ENCODE data around the gene SLCO4A1.
"Not testable (repeated sequence)": the region's sequence is repeated elsewhere in the genome, so short reads cannot be mapped to it uniquely, and the experiment has no call there.

SLCO4A1 gene

DNA sequence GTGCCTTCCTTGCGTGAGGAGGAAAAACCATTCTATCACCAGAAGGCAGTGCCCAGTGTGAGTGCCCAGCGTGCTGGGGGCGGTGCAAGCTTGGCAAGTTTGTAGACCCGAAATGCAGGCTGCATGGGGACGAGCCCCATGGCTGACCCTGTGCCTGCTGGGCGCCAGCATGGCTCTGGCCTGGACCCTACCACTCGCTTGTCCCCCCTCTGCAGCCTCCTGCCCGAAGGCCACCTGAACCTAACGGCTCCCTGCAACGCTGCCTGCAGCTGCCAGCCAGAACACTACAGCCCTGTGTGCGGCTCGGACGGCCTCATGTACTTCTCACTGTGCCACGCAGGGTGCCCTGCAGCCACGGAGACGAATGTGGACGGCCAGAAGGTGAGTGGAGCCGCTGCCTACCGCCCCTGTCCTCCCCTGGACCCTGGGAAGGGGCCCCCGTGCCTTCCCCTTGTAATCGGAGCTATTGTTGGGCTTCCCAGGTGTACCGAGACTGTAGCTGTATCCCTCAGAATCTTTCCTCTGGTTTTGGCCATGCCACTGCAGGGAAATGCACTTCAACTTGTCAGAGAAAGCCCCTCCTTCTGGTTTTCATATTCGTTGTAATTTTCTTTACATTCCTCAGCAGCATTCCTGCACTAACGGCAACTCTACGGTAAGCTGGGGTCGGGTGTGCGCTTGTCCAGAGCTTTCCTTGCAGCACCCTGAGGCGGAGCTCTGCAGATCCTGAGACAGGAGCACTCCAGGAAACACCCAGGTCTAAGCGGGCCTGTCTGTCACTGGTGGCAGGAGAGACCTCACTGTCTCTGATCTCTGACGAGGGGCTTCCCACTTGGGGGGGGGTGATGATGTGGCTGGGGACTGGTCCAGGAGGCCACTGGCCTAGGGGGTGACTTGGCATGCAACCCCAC lies 25.5 kb downstream of the SLCO4A1 start:
- DNase-seq, result no peak

DNA sequence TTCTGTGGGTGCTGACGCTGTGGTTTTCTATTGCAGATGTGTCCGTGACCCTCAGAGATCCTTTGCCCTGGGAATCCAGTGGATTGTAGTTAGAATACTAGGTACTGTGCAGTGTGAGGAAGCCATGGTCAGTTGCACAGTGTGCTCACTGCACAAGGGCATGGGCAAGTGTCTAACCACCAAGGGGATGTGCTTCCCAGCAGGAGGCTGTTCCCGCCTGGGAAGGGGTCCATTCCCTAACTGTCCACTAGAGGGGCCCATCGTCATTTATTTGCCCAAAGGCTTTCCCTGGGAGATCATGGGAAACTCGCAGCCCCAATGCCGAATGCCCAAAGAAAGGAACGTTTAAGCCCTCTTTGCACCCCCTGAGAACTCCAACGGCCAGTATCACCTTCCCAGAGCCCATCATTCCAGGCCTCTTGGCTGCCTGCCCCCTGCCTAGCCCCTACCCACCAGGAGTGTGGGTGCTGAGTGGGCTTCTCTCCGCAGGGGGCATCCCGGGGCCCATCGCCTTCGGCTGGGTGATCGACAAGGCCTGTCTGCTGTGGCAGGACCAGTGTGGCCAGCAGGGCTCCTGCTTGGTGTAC lies 26.2 kb downstream of the SLCO4A1 start:
- DNase-seq, result peak; percentile 84

DNA sequence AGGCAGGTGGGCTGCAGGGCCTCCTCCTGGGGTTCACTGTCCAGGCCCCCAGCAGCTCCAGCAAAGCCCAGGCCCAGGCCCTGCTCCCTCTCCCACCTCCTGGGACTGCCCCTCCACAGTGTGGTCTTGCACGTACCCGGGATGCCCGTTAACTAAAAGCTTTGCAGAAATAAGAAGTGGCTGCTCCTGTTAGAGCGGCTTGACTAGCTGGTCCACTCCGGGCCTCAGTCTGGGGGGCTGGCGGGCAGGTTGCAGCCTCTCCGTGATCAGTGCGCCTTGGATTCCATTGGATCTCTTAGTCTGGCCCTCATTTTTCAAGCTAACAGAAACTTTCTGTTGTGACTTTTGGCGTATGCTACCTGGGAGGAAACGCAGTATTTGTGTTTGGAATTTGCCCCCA lies 26.9 kb downstream of the SLCO4A1 start:
- DNase-seq, result no peak

DNA sequence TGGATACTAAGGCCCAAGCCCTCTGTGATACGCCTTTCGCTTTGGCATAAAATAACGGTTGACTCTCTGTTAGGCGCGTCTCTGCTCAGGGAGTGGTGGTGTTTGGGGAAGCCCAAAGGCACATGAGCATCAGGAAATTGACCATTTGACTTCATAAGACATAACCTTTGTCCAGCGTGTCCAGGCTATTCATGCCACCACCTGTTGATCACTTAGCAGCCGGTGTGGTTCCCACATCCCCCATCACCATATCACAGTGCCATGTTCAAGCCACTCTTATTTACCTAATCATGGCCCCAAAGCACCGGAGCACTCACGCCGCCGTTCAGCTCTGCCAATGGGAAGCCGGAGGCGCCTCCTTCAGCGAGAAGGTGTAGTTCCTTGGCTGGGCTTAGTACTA lies 27.9 kb downstream of the SLCO4A1 start:
- no peak for DNase-seq

DNA sequence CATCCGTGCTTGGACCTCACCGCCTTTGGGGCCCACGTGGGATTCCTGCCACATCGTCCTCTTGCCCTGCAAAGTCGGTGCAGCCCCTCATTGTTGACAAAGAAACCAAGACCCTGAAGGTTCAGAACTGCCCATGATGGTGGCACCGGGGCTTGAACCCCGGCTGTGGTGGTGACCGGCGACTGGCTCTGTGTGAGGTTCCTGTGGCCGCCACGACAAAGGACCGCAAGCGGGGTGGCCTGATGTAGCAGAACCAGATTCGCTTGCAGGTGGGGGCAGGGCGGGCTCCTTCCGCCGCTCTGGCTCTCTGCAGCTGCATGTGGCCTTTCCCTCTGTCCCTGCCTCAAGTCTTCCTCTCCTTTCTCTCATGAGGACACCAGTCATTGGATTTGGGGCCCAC lies 28.7 kb downstream of the SLCO4A1 start:
- no peak for DNase-seq

DNA sequence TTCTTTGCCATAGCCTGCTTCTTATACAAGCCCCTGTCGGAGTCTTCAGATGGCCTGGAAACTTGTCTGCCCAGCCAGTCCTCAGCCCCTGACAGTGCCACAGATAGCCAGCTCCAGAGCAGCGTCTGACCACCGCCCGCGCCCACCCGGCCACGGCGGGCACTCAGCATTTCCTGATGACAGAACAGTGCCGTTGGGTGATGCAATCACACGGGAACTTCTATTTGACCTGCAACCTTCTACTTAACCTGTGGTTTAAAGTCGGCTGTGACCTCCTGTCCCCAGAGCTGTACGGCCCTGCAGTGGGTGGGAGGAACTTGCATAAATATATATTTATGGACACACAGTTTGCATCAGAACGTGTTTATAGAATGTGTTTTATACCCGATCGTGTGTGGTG lies 29.5 kb downstream of the SLCO4A1 start:
- no peak for DNase-seq

DNA sequence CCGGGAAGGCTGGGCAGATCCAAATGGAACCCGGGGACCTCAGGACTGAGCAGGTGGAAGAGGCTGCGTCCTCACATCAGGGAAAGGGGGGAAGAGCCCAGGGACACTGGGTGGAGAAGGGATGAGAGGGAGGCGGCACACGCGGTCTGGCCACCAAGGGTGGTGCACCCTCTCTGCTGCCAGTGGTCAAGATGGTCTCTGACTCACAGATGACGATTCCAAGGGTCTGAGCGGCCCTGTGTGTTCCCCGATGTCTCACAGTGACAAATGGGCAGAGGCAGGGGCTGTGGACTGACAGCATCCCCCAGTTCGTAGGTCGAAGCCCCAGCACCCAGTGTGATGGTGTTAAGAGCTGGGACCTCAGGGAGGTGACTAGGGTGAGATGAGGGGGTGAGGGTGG lies 32.1 kb downstream of the SLCO4A1 start:
- no peak for DNase-seq

DNA sequence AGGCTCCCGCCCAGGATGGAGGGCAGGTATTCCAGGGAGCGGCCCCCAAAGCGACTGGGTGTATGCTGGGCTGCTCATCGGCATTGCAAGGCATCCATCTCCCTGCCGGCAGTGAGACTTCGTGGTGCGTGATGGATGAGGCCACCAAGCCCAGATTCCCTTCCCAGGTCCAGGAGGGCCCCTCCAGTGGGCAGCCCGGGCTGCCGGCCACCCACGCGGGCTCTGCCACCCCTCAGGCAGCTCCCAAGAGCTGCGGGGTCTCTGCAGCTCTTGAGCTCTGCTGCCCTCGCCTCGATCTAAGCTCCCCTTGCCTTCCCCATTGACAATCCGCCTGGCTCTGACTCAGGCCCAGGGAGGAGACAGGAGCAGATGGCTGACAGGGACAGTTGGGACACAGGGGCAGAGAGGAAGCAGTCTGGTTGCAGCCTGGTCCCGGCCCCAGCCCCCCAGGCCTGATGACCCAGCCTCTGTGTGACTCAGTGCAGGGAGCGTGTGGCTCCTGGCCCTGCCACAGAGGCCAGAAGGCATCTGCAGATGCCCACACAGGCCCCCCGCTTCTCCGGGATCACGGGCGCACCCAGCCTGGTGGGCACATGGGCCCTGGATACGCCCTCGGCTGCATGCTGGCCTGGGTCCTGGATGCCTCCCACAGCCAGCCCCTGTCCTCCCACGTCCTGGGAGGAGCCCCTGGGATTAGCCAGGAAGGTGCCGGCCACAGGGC lies 33.0 kb downstream of the SLCO4A1 start:
- DNase-seq, result no peak

DNA sequence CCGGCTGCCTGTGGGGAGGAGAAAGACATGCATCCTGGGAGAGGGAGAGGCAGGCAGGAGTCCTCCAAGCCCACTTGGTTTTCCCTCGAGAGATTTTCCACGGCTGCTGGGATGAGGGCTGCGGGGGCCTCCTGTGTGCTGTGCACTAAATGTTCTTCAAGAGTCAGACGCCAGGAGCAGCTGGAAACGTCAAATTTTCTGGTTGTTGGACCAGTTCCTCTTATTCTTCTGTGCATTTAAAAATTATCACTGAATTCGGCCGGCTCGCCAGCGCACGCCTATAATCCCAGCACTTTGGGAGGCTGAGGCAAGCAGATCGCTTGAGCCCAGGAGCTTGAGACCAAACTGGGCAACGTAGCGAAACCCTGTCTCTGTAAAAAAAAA lies 33.6 kb downstream of the SLCO4A1 start:
- no peak for DNase-seq

DNA sequence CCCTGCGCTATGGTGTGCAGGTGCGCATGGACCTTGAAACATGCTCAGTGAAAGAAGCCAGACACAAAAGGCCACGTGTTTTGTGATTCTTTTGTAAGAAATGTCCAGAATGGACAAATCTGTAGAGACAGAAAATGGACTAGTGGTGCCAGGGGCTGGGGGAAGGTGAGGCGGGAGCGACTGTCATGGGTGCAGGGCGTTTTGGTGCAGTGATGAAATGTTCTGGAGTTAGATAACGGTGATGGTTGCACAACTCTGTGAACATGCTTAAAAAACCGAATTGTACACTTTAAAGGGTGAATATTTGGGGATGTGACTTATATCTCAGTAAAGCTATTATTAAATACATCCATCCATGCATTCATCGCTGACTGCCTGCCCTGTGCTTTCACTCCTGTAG lies 34.7 kb downstream of the SLCO4A1 start:
- DNase-seq, result no peak

DNA sequence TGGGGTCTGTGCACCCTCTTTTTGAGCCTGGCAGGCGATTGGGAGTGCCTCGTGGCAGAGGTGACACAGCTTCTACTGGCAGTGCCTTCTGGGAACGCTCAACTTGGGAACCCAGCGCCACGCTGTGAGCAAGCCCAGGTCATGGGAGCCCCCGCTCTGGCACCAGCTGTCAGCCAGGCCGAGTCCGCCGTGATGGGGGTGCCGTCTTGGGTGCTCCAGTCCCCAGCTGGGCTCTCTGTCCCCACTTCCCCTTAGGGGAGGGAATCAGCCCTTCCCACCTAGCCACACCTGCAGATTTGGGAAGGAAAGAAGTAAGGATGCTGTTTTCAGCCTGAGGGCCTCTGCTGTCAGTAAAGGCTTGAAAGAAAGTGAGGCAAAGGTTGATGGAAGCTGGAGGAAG lies 35.4 kb downstream of the SLCO4A1 start:
- DNase-seq, result no peak

DNA sequence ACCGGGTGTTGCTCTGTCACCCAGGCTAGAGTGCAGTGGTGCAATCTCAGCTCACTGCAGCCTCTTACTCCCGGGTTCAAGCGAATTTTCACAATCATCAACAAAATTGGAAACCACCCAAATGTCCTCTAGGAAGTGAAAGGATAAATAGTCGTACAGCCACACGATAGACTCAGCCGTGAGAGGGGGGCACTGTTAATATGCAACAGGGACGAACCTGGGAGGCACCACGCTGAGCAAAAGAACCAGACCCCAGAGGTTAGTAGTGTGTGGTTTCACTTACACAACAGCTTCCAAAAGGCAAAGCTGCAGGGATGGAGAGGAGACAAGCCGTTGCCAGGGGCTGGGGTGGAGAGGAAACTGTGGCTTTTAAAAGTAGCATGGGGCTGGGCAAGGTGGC lies 36.2 kb downstream of the SLCO4A1 start:
- DNase-seq, result no peak

DNA sequence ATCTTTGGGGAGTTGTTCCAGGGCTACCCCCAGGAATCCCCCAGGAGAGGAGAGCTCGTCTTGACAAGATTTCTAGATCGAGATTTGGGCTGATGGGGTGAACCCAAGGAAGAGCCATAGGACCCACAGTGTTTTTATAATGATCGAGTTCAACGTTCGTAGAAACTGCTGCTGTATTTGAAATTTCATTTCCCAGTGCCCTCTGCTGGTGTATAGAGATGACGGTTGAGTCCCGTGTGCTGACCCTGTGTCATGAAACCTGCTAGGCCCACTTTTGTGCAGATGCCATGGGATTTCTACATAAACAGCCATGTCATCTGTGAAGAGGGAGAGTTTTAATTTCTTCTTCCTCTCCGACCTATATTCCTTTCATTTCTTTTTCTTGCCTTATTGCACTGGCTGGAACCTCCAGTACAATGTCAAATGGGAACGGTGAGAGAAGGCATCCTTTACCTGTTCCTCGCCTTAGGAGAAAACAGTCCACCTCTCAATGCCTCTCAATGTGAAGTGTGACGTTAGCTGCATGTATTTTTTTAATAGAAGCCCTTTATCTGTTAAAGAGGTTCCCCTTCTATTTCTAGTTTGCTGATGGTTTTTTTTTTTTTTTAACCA lies 37.8 kb downstream of the SLCO4A1 start:
- DNase-seq, result no peak

DNA sequence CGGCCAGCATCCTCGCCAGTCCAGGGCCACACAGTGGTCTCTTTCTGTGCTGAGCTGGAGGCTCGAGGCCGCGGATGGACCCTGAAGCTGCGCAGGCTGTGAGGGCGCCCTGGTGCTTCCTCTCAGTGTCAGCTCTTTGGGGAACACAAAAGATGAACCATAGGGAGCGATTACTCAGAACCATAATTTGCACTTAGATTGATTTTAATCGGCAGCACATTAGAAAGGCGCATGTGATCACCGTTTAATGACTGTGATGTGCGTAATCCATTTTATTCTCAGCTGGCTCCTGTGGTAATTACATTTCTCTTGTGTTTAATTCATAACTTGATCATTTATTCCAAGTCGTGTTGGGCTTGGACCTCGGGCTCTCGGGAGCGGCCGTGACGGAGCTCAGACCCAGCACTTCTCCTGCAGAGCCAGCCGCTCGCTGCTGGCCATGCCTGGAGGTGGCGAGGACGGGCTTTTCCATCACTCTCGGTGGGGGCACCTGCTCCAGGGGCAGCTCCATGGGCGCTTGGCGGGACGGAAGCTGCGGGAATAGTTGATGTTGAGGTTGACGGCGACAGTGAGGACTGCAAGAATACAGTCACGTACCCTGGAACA lies 40.7 kb downstream of the SLCO4A1 start:
- no peak for DNase-seq

DNA sequence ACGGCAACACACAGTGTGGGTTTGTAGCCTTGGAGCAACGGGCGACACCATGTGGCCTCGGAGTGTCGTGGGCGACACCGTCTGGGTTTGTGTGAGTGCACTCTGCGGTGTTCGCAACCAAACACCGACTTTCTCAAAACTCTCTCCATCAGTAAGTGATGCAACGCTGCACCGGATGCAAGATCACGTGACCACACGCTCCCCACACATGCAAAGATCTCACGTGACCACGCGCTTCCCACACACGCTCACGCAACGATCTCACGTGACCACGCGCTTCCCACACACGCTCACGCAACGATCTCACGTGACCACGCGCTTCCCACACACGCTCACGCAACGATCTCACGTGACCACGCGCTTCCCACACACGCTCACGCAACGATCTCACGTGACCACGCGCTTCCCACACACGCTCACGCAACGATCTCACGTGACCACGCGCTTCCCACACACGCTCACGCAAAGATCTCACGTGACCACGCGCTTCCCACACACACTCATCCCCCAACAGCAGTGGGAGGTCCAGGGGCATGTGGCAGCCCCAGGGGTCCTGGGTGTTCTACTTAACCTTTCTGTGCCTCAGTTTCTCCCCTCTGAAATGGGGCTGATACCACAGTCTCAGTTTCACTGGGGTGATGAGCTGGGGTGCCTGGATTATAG lies 41.5 kb downstream of the SLCO4A1 start:
- not testable (repeated sequence) for DNase-seq

DNA sequence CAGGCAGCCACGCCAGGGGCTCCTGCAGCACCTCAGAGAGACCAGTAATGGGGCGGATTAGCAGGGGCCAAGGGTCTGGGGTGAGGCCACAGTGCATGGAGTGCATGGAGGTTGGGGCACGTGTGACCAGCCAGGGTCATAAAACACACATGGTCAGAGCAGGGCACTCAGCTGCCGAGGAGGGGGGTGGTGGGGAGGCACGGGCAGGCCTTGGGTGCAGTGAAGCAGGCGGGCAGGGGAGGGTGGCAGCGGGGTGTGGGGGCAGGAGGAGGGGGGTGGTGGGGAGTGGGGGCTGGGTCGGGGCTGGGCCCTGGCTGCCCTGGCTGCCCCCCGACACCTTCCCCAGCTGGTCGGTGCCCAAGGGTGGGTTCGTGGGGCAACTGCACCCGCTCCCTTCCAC lies 42.7 kb downstream of the SLCO4A1 start:
- DNase-seq, result no peak

DNA sequence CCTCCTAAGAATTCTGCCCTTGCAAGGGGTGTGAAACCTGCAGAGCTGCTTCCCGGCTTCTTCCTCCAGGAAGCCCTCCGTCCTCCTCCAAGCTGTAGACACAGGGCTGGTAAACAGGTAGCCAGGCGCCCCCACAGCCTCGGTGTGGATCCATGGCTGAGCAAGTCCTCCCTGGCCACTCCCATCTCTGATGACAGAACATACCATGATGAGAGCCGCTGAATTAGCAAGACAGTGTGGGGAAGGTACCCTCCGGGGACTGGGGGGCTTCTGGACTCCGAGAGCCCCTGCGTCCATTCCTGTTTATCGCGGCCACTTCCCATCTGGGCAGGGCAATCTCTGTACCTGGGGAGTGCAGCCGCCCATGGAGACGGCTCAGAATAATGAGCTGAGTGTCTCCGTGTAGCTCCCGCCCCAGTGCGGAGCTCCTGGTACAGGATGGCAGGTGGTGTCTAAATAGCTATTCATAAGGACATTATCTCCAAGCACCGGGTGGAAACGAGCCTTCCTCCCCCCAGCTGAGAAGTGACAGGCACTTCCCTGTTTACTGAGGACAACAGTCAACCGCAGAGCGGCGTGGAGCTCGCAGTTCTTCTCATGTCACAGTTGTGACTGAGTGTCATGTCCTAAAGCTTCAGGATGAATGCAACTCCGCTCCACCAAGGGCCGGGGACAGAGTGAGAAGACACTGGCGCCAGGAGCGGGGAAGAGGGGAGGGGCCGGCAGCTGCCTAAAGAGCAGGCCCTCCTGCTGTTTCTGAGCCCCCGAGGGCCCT lies 43.7 kb downstream of the SLCO4A1 start:
- DNase-seq, result peak; percentile 76

DNA sequence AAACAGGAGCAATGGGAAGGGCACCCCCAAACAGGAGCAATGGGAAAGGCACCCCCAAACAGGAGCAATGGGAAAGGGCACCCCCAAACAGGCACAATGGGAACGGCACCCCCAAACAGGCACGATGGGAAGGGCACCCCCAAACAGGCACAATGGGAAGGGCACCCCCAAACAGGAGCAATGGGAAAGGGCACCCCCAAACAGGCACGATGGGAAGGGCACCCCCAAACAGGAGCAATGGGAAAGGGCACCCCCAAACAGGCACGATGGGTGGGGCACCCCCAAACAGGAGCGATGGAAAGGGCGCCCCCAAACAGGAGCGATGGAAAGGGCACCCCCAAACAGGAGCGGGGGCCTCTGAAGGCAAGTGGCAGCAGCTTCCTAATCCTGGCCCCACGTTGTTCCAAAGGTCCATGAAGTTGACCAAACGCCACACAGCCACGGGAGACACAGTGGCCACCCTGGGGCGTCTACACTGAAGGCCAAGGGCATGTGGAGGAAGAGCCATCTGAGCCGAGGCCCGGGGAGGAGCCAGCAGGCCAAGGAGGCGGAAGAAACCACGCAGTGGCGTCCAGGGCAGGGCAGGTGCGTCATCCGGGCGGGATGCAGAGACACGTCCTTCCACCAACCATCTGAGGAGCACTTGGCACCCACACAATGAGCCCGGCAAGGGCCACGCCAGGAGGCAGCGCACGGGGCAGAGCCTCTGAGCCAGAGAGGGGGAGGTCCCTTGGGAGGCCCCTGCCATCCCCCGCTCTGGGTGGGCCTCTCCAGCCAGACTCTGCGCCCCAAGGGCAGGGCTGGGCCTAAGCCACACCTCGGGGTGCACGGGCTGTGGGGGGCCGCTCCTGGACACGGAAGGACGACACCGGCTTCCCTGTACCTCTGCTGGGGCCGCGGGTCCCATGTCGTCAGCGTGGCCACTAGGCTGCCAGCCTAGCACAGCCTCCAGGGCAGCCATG lies 44.8 kb downstream of the SLCO4A1 start:
- DNase-seq, result no peak

DNA sequence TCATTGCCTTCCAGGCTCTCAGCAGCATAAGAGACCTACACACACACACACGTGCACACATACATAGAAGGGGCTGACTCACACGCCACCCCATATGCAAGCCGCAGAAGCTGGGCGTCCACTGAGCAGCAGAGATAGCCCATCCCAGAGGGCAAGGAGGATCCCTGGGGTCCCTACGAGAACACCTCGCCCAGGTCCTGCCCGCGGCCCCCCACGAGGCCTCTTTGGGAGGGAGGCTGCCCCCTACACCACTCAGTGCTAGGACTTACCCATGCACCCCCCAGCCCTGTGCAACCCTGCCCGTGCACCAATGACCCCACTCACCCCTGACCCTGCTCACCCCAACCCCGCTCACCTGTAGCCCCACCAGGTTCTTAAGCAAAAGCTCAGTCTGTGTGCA lies 45.8 kb downstream of the SLCO4A1 start:
- no peak for DNase-seq

DNA sequence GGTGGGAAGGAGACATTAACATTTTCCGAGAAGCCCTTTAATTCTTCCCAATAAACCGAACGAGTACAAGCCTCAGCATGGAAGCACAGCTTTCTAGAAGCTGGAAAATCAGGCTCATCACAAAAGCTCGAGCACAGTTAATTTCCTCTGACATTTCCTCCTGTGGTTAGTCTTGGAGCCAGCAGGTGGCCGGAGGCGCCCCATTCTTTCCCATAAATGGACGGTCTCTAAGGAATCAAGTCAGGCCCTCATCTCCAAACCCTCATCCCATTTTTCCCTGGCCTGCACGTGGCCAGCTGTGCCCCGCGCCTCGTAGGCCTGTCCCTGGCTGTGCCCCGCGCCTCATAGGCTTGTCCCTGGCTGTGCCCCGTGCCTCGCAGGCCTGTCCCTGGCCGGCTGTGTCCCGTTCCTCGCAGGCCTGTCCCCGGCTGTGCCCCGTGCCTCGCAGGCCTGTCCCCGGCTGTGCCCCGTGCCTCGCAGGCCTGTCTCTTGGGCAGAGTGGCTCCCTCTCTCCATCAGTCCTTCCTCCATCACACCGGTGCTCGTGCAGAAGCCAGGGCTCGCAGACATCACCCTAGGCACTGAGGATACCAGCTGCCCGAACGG lies 46.7 kb downstream of the SLCO4A1 start:
- no peak for DNase-seq
